ENCODE data around the gene UQCC5. TPM values are rescaled to one million over a fixed set of nuclear protein-coding genes. Genes with fewer than 3 reads are reported as not detected.

UQCC5 gene
- total RNA-seq, 4 donors from 2014 or later: 1.3 to 60.6 (median 7.0) TPM

DNA sequence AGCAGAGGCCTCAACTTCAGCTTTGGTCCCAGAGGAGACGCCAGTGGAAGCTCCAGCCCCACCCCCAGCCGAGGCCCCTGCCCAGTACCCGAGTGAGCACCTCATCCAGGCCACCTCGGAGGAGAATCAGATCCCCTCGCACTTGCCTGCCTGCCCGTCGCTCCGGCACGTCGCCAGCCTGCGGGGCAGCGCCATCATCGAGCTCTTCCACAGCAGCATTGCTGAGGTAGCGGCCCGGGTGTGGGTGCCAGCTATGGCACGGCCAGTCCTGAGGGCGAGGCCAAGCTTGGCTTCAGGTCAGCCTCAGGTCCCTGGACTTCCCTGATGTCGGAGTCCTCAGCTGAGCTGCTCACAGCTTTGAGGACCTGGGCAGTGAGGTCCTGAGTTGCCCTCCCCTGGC is 47.0 kb upstream of the UQCC5 start:
- Histone ChIP-seq H3K27me3 (no peaks in the 10 kb centered on the region), H3K4me1 (peaks cover 42 to 72% (median 65%) of the 10 kb centered on the region in 4 donors), H3K27ac (replicated peaks in 1 of 4) (peak overlapping the region in 1 of 4 donors; percentile 75), H3K9me3 (no peaks in the 10 kb centered on the region), H3K36me3 (peaks cover 71 to 91% (median 89%) of the 10 kb centered on the region in 4 donors), H3K4me3 (no peak overlapping the region)
- intact Hi-C loops (cut with DNase I): loop anchor here (5.0 kb wide), 1 partner anchor 43 kb away; the partner anchor contains the start of gene NT5DC2
- TF ChIP-seq EP300 (IDR thresholded peaks at IDR 0.05) (no peak), POLR2AphosphoS5 (IDR thresholded peaks at IDR 0.05) (no peak), CTCF (IDR thresholded peaks at IDR 0.05) (no peak), POLR2A (IDR thresholded peaks at IDR 0.05; ENCODE audit: low read depth) (no peak)
- no peak for DNase-seq (ENCODE audit: extremely low spot score)
- no CpG with 5 or more reads among the region's 18 CpGs for WGBS

GRCh38 chr3:52490035-52490938 is 46.1 kb upstream of the UQCC5 start:
- Histone ChIP-seq H3K27me3 (no peaks in the 10 kb centered on the region), H3K27ac (replicated peaks in 1 of 4) (peak overlapping the region; percentile 35 to 75 (median 45)), H3K4me3 (no peak overlapping the region), H3K36me3 (peaks cover 71 to 86% (median 85%) of the 10 kb centered on the region in 4 donors), H3K9me3 (no peaks in the 10 kb centered on the region), H3K4me1 (peaks cover 40 to 72% (median 65%) of the 10 kb centered on the region in 4 donors)
- TF ChIP-seq EP300 (IDR thresholded peaks at IDR 0.05) (no peak), POLR2A (IDR thresholded peaks at IDR 0.05; ENCODE audit: low read depth) (no peak), POLR2AphosphoS5 (IDR thresholded peaks at IDR 0.05) (no peak), CTCF (IDR thresholded peaks at IDR 0.05) (no peak)
- DNase-seq (ENCODE audit: extremely low spot score): no peak
- WGBS: 83% methylated on average over 17 of the region's 22 CpGs
- intact Hi-C loops (cut with DNase I): no loop called here

DNA sequence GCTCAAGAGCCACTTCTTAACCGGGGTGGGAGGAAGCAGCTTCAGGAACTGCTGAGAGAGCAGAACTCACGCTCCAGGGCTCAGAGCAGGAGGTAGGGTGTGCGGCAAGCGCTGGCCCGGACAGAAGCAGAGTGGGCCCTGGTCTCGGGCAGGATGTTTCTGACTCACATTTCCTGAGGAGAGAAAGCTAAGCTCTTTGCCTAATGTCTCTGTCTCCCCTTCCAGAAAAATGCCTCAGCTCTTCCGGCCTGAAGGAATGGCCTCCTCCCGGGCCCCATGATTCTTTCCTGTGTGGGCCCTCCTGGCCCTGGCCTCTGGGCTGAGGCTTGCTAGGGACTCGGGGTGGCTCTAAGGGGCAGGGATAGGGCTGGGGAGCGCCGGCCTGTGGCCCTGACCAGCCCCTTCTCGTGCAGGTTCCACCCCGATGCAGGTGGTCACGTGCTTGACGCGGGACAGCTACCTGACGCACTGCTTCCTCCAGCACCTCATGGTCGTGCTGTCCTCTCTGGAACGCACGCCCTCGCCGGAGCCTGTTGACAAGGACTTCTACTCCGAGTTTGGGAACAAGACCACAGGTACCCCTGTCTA is 45.4 kb upstream of the UQCC5 start:
- Histone ChIP-seq H3K4me3 (no peak overlapping the region), H3K9me3 (no peaks in the 10 kb centered on the region), H3K36me3 (peaks cover 71 to 78% (median 78%) of the 10 kb centered on the region in 4 donors), H3K27ac (replicated peaks in 1 of 4) (peak overlapping the region; percentile 39 to 75 (median 60)), H3K27me3 (no peaks in the 10 kb centered on the region), H3K4me1 (peaks cover 39 to 74% (median 65%) of the 10 kb centered on the region in 4 donors)
- intact Hi-C loops (cut with DNase I): no loop called here
- no peak for DNase-seq (ENCODE audit: extremely low spot score)
- 84% methylated on average over 12 of the region's 23 CpGs for WGBS
- TF ChIP-seq POLR2AphosphoS5 (IDR thresholded peaks at IDR 0.05) (peak; percentile 33 to 49), POLR2A (IDR thresholded peaks at IDR 0.05; ENCODE audit: low read depth) (no peak), CTCF (IDR thresholded peaks at IDR 0.05) (no peak), EP300 (IDR thresholded peaks at IDR 0.05) (no peak)

DNA sequence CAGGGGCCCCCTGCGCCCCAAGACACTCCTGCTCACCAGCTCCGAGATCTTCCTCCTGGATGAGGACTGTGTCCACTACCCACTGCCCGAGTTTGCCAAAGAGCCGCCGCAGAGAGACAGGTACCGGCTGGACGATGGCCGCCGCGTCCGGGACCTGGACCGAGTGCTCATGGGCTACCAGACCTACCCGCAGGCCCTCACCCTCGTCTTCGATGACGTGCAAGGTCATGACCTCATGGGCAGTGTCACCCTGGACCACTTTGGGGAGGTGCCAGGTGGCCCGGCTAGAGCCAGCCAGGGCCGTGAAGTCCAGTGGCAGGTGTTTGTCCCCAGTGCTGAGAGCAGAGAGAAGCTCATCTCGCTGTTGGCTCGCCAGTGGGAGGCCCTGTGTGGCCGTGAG is 44.3 kb upstream of the UQCC5 start:
- peaks cover 47 to 84% (median 73%) of the 10 kb centered on the region in 4 donors for H3K4me1 ChIP-seq
- intact Hi-C loops (cut with DNase I): no loop called here
- H3K9me3 ChIP-seq: no peaks in the 10 kb centered on the region
- peak overlapping the region in 2 of 4 donors; percentile 51 to 75 for H3K27ac ChIP-seq (replicated peaks in 1 of 4)
- WGBS: 95% methylated on average over 18 of the region's 21 CpGs
- H3K36me3 ChIP-seq: peaks cover 61 to 68% (median 67%) of the 10 kb centered on the region in 4 donors
- H3K4me3 ChIP-seq: no peak overlapping the region
- no peaks in the 10 kb centered on the region for H3K27me3 ChIP-seq
- DNase-seq (ENCODE audit: extremely low spot score): no peak
- no peak for TF ChIP-seq POLR2A (IDR thresholded peaks at IDR 0.05; ENCODE audit: low read depth)
- no peak for TF ChIP-seq POLR2AphosphoS5 (IDR thresholded peaks at IDR 0.05)
- no peak for TF ChIP-seq CTCF (IDR thresholded peaks at IDR 0.05)
- TF ChIP-seq EP300 (IDR thresholded peaks at IDR 0.05): no peak

Data from esophagus muscularis mucosa (tissue), 4 donors.